Caco-2 (cell line): ENCODE results near the gene RCL1. TPM values are rescaled to one million over a fixed set of nuclear protein-coding genes. Genes with fewer than 3 reads are reported as not detected.

Experiments
- BruUV-seq: library from RNA; stranded (reverse); fragments of 400-500 nt; replicated peaks from 2 replicates; lab custom pipeline; 2021; lab: Mats Ljungman, UMichigan
- CTCF ChIA-PET: fragments of 300-600 bp; sonication (Branson Sonifier 250); formaldehyde crosslinking; loops from one replicate; lab custom pipeline; 2022; ENCODE audit warnings: antibody characterized with exemption; lab: Charles Lee
- POLR2A ChIA-PET: fragments of 300-600 bp; sonication (Branson Sonifier 250); formaldehyde crosslinking; loops from one replicate; lab custom pipeline; 2022; ENCODE audit warnings: antibody characterized with exemption; lab: Charles Lee
- DNase-seq, 2 experiments: peaks; one replicate each; pipeline versions ENCODE4 v3.0.0 to v3.0.0-alpha.2; 2020 to 2022
- H3K27me3 ChIP-seq: replicated peaks from 2 replicates; pipeline ENCODE4 v1.6.0; 2011; ENCODE audit warnings: low read length; ENCODE audit not compliant: control insufficient read depth, insufficient read depth
- H3K36me3 ChIP-seq: 2 replicates; pipeline ENCODE4 v1.5.1; 2011; ENCODE audit warnings: low read length; ENCODE audit not compliant: control insufficient read depth, insufficient read depth
- H3K4me1 ChIP-seq: fragments of 250-450 bp; sonication (Bioruptor Pico); 2 replicates; pipeline ENCODE4 v1.5.1; 2020; ENCODE audit warnings: mild to moderate bottlenecking
- H3K4me3 ChIP-seq: 2 replicates; pipeline ENCODE4 v1.5.1; 2011; ENCODE audit warnings: low read depth, mild to moderate bottlenecking, control low read depth, low read length
- H3K9me3 ChIP-seq: fragments of 250-450 bp; sonication (Bioruptor Pico); 2 replicates; pipeline ENCODE4 v1.5.1; 2020; ENCODE audit warnings: mild to moderate bottlenecking, moderate library complexity
- H3K27ac Mint-ChIP-seq: one replicate; pipeline ENCODE4 v1.8.0; 2022; ENCODE audit warnings: mixed read lengths; ENCODE audit not compliant: unreplicated experiment
- H3K27me3 Mint-ChIP-seq: one replicate; pipeline ENCODE4 v1.8.0; 2022; ENCODE audit warnings: mixed read lengths; ENCODE audit not compliant: insufficient read depth, unreplicated experiment
- H3K36me3 Mint-ChIP-seq: one replicate; pipeline ENCODE4 v1.8.0; 2022; ENCODE audit warnings: mild to moderate bottlenecking, mixed read lengths; ENCODE audit not compliant: insufficient read depth, unreplicated experiment
- H3K4me1 Mint-ChIP-seq: one replicate; pipeline ENCODE4 v1.8.0; 2022; ENCODE audit warnings: low read depth, mixed read lengths; ENCODE audit not compliant: unreplicated experiment
- H3K4me3 Mint-ChIP-seq: one replicate; pipeline ENCODE4 v1.8.0; 2022; ENCODE audit warnings: mild to moderate bottlenecking, moderate library complexity, mixed read lengths; ENCODE audit not compliant: unreplicated experiment
- H3K9me3 Mint-ChIP-seq: one replicate; pipeline ENCODE4 v1.8.0; 2022; ENCODE audit warnings: mixed read lengths; ENCODE audit not compliant: unreplicated experiment
- CTCF ChIP-seq, 2 experiments: fragments of 200-600 bp in 1 of 2; IDR thresholded peaks; 1 replicate in 1 of 2; 2 replicates in 1 of 2; pipeline versions ENCODE4 v1.5.1 to v1.8.0; 2011 to 2022; ENCODE audit warnings: antibody characterized with exemption in 1 of 2, control low read depth in 1 of 2, inconsistent platforms in 1 of 2, low read depth in 1 of 2, low read length in 1 of 2, mild to moderate bottlenecking in 1 of 2, moderate library complexity in 1 of 2; ENCODE audit not compliant: insufficient read depth in 1 of 2, severe bottlenecking in 1 of 2, unreplicated experiment in 1 of 2
- intact Hi-C: fragments of 100-400 bp; cut with micrococcal nuclease; formaldehyde crosslinking; loops from one replicate; pipeline ENCODE4 v1.10.0; 2022; ENCODE audit not compliant: unreplicated experiment
- total RNA-seq: library from RNA; stranded (reverse); gene quantifications from 2 replicates; pipeline ENCODE4 v1.2.3, GENCODE V29; 2022

The RCL1 gene
- total RNA-seq, 1 experiment from 2014 or later = 15.7 TPM

GRCh38 chr9:4784403-4784802 is 8.3 kb upstream of the RCL1 start:
- Mint-ChIP-seq H3K27ac (no peak overlapping the region), H3K4me1 (peaks cover 9% of the 10 kb centered on the region), H3K9me3 (no peaks in the 10 kb centered on the region), H3K4me3 (no peak overlapping the region), H3K36me3 (no peaks in the 10 kb centered on the region), H3K27me3 (peaks cover 6% of the 10 kb centered on the region)
- no TSS peak for BruUV-seq
- Histone ChIP-seq H3K27me3 (no peaks in the 10 kb centered on the region), H3K36me3 (no peaks in the 10 kb centered on the region), H3K4me1 (0 out of 2 replicates have a peak, but pooled peaks cover 8% of the 10 kb centered on the region), H3K4me3 (no peak overlapping the region), H3K9me3 (no peaks in the 10 kb centered on the region)
- ChIA-PET POLR2A (no interaction called here), CTCF (no interaction called here)
- no peak for DNase-seq
- TF ChIP-seq CTCF (IDR thresholded peaks at IDR 0.05; ENCODE audit: insufficient read depth in 1 of 2, low read depth in 1 of 2, low read length in 1 of 2, severe bottlenecking in 1 of 2, unreplicated experiment in 1 of 2) = no peak
- intact Hi-C loops = no loop called here

- no peak overlapping the region for H3K27ac Mint-ChIP-seq
- ChIA-PET CTCF (no interaction called here), POLR2A (no interaction called here)
- H3K9me3 Mint-ChIP-seq = no peaks in the 10 kb centered on the region
- intact Hi-C loops = no loop called here
- Histone ChIP-seq H3K4me3 (no peak overlapping the region), H3K36me3 (no peaks in the 10 kb centered on the region), H3K4me1 (0 out of 2 replicates have a peak, but pooled peaks cover 8% of the 10 kb centered on the region), H3K27me3 (no peaks in the 10 kb centered on the region), H3K9me3 (no peaks in the 10 kb centered on the region)
- H3K36me3 Mint-ChIP-seq = no peaks in the 10 kb centered on the region
- H3K4me3 Mint-ChIP-seq = no peak overlapping the region
- H3K27me3 Mint-ChIP-seq = peaks cover 6% of the 10 kb centered on the region
- H3K4me1 Mint-ChIP-seq = peaks cover 9% of the 10 kb centered on the region
- no peak for DNase-seq
- no TSS peak for BruUV-seq
- no peak for TF ChIP-seq CTCF (IDR thresholded peaks at IDR 0.05; ENCODE audit: insufficient read depth in 1 of 2, low read depth in 1 of 2, low read length in 1 of 2, severe bottlenecking in 1 of 2, unreplicated experiment in 1 of 2)
Measured at GRCh38 chr9:4786599-4786998, 6.1 kb upstream of the RCL1 start.

GRCh38 chr9:4787876-4788275 is 4.9 kb upstream of the RCL1 start:
- Histone ChIP-seq H3K9me3 (no peaks in the 10 kb centered on the region), H3K4me1 (0 out of 2 replicates have a peak, but pooled peaks cover 8% of the 10 kb centered on the region), H3K4me3 (no peak overlapping the region), H3K36me3 (no peaks in the 10 kb centered on the region), H3K27me3 (no peaks in the 10 kb centered on the region)
- CTCF ChIA-PET = no interaction called here
- POLR2A ChIA-PET = no interaction called here
- no peak for TF ChIP-seq CTCF (IDR thresholded peaks at IDR 0.05; ENCODE audit: insufficient read depth in 1 of 2, low read depth in 1 of 2, low read length in 1 of 2, severe bottlenecking in 1 of 2, unreplicated experiment in 1 of 2)
- peaks cover 9% of the 10 kb centered on the region for H3K4me1 Mint-ChIP-seq
- peaks cover 4% of the 10 kb centered on the region for H3K36me3 Mint-ChIP-seq
- no peak overlapping the region for H3K27ac Mint-ChIP-seq
- DNase-seq = no peak
- peaks cover 6% of the 10 kb centered on the region for H3K27me3 Mint-ChIP-seq
- BruUV-seq = no TSS peak
- no peaks in the 10 kb centered on the region for H3K9me3 Mint-ChIP-seq
- H3K4me3 Mint-ChIP-seq = no peak overlapping the region
- intact Hi-C loops = no loop called here
